ENCODE measurements around the gene EXOSC10.
"Not testable (repeated sequence)": the region's sequence is repeated elsewhere in the genome, so short reads cannot be mapped to it uniquely, and the experiment has no call there.

EXOSC10 gene

GRCh38 chr1:11109047-11109760, 9.5 kb upstream of the EXOSC10 start:
- no peak for DNase-seq (ENCODE audit: low spot score)

- no peak for DNase-seq (ENCODE audit: low spot score)
These were observed 7.9 kb upstream of the EXOSC10 start for GRCh38 chr1:11107599-11107998.

GRCh38 chr1:11105586-11105985, 5.9 kb upstream of the EXOSC10 start:
- no peak for DNase-seq (ENCODE audit: low spot score)

- DNase-seq (ENCODE audit: low spot score), result no peak
These were observed 1.7 kb upstream of the EXOSC10 start for GRCh38 chr1:11101347-11101746.

GRCh38 chr1:11100806-11101205, 1.1 kb upstream of the EXOSC10 start:
- DNase-seq (ENCODE audit: low spot score), result not testable (repeated sequence)

- DNase-seq (ENCODE audit: low spot score), result no peak
These were observed 452 bp upstream of the EXOSC10 start for GRCh38 chr1:11100149-11100493.

- no peak for DNase-seq (ENCODE audit: low spot score)
These were observed 749 bp downstream of the EXOSC10 start for GRCh38 chr1:11098931-11099309.

GRCh38 chr1:11083784-11084183, 15.9 kb downstream of the EXOSC10 start:
- DNase-seq (ENCODE audit: low spot score), result not testable (repeated sequence)

GRCh38 chr1:11080931-11081330, 18.7 kb downstream of the EXOSC10 start:
- DNase-seq (ENCODE audit: low spot score), result no peak

- DNase-seq (ENCODE audit: low spot score), result peak; percentile 77
These were observed 21.0 kb downstream of the EXOSC10 start for GRCh38 chr1:11078631-11079030.

GRCh38 chr1:11073398-11073797, 26.3 kb downstream of the EXOSC10 start:
- DNase-seq (ENCODE audit: low spot score), result not testable (repeated sequence)

- DNase-seq (ENCODE audit: low spot score), result no peak
These were observed 27.3 kb downstream of the EXOSC10 start for GRCh38 chr1:11072216-11072917.

GRCh38 chr1:11071463-11072215, 28.0 kb downstream of the EXOSC10 start:
- DNase-seq (ENCODE audit: low spot score), result no peak

GRCh38 chr1:11070876-11071275, 28.8 kb downstream of the EXOSC10 start:
- DNase-seq (ENCODE audit: low spot score), result no peak

- DNase-seq (ENCODE audit: low spot score), result no peak
These were observed 30.8 kb downstream of the EXOSC10 start for GRCh38 chr1:11068600-11069473.

- DNase-seq (ENCODE audit: low spot score), result no peak
These were observed 31.7 kb downstream of the EXOSC10 start for GRCh38 chr1:11067716-11068599.

GRCh38 chr1:11065796-11066195, 33.9 kb downstream of the EXOSC10 start:
- no peak for DNase-seq (ENCODE audit: low spot score)

- DNase-seq (ENCODE audit: low spot score), result no peak
These were observed 34.7 kb downstream of the EXOSC10 start for GRCh38 chr1:11064942-11065341.

GRCh38 chr1:11063937-11064537, 35.6 kb downstream of the EXOSC10 start:
- not testable (repeated sequence) for DNase-seq (ENCODE audit: low spot score)

- peak; percentile 87 for DNase-seq (ENCODE audit: low spot score)
These were observed 36.7 kb downstream of the EXOSC10 start for GRCh38 chr1:11062965-11063401.
